Measurements from ENCODE around the gene GATA6.

Gene GATA6

DNA sequence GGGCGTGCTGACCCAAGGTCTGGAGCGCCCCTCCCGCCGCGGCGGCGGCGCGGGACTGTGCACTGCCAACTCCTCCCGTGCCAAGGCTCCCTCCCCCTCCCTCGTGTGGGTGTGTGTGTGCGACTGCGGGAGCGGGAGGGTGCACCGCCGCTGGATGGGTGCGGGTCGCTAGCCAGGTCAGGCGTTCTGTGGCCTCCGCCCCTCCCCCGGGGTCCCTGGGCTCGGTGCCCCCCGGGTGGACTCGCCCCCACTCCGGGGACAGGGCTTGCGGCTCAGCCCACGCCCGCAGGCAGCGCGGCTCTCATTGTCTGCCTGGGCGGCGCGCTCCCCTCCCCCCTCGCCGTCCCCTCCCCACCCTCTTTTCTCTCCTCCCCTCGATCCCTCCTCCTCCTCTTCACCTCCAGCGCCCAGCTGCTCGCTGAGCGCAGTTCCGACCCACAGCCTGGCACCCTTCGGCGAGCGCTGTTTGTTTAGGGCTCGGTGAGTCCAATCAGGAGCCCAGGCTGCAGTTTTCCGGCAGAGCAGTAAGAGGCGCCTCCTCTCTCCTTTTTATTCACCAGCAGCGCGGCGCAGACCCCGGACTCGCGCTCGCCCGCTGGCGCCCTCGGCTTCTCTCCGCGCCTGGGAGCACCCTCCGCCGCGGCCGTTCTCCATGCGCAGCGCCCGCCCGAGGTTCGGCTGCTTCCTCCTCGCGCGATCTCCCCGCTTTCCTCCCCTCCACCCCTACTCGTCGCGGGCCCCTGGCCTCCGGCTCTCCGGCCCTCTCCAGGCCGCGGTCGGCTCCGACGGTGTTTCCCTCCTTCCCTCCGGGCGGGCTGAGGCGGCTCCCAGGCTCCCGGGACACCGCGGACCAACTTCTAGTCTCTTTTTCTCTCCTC, at the start of gene GATA6:
TSS of gene GATA6 (plus strand) at position 579 of the 878 bp plus-strand sequence. CDS start 1,556 bp downstream, outside the sequence.
- DNase-seq, result peak; percentile 89

DNA sequence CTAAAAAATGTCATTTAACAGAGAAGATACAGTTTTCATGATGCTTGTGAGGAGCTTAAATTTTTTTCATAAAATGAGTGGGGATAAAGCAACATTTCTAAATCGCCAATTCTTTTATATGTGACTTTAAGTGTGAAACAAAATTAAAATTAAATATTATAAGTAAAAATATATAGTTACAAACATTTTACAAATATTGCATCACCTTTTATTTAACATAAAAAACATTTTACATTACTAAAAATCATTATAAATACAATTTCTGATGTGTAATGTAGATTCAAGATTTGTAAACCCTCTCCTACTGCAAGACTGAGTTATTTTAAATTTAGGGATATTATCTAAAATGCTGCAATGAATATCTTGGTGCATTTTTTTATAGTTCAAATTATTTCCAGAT, 44.4 kb upstream of the GATA6 start:
- no peak for DNase-seq

GRCh38 chr18:22128954-22129353, 40.4 kb upstream of the GATA6 start:
- DNase-seq, result no peak

DNA sequence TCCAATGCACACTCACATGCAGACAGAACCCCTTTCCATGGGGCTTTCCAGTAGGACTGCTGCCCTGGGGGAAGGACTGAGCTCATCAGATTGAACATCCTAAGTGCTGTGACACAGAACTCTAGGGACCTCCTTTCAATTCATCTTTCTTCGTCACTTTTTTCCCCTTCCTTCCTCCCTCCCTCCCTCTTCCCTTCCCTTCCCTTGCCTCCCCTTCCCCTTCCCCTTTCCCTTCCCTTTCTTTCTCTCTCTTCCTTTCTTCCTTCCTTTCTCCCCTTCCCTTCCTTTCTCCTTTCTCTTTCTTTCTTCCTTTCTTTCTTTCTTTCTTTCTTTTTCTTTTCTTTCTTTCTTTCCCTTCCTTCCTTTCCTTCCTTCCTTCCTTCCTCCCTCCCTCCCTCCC, 39.6 kb upstream of the GATA6 start:
- no peak for DNase-seq

GRCh38 chr18:22132258-22132657, 37.1 kb upstream of the GATA6 start:
- DNase-seq, result no peak

DNA sequence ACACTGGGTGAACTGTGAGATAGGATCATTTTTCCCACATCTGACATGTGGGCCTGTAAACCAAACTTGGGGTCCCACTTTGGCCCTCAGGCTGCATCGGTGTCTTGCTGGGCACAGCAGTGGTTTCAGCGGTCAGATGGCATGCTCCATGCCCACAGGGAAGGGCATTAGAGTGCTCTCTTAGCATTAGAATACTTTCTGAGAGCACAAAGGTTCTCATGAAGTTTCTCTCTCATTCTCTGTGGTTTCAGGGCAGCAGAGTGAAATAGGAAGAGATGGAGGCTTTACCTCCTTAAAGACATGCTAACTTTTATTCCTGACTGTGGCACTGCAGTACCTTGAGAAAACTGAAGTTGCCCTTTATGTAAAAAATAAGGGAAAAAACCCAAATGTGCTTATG, 36.6 kb upstream of the GATA6 start:
- no peak for DNase-seq

GRCh38 chr18:22136395-22136794, 33.0 kb upstream of the GATA6 start:
- no peak for DNase-seq

- no peak for DNase-seq
These were observed 28.2 kb upstream of the GATA6 start for GRCh38 chr18:22141211-22141610.

- no peak for DNase-seq
These were observed 25.7 kb upstream of the GATA6 start for GRCh38 chr18:22143347-22144340.

- DNase-seq, result no peak
These were observed 24.2 kb upstream of the GATA6 start for GRCh38 chr18:22145160-22145559.

GRCh38 chr18:22149710-22150109, 19.7 kb upstream of the GATA6 start:
- DNase-seq, result no peak

DNA sequence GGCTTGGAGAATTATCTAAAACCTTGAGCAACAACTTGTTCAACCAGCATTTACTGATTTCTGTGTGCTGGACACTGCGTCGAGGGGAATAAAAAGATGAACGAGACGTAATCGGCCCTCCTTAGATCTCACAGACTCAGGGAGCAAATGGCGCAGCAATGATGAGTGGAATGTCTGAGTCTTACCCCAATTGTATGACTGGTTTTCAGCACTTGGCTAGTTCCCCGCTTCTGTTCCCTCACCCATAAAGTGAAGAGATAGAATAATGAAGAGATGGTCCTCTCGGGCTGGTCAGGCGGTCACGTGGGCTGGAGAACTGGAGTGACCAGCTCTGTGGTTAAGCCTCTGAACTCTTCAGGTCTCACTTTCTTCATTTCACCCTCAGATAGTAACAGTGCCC, 17.3 kb upstream of the GATA6 start:
- no peak for DNase-seq

- no peak for DNase-seq
These were observed 16.0 kb upstream of the GATA6 start for GRCh38 chr18:22153428-22153827.

DNA sequence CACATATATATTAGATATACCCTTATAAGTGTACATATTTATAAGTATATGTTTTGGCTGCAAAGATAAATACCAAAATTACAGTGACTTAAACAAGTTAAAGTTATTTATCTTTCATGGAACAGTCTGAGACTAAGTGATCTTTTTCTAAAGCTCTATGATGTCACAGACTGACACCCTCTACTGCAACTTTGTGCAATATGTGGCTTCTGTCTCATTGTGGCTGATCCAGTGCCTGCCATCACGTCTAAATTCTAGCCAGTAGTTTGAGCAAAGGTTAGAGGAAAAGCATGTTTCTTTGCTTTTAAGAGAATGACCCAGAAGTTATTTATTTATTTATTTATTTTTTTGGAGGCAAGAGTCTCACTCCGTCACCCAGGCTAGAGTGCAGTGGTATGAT, 13.8 kb upstream of the GATA6 start:
- DNase-seq, result no peak

GRCh38 chr18:22159014-22159413, 10.4 kb upstream of the GATA6 start:
- DNase-seq, result no peak

GRCh38 chr18:22161090-22161489, 8.3 kb upstream of the GATA6 start:
- no peak for DNase-seq

DNA sequence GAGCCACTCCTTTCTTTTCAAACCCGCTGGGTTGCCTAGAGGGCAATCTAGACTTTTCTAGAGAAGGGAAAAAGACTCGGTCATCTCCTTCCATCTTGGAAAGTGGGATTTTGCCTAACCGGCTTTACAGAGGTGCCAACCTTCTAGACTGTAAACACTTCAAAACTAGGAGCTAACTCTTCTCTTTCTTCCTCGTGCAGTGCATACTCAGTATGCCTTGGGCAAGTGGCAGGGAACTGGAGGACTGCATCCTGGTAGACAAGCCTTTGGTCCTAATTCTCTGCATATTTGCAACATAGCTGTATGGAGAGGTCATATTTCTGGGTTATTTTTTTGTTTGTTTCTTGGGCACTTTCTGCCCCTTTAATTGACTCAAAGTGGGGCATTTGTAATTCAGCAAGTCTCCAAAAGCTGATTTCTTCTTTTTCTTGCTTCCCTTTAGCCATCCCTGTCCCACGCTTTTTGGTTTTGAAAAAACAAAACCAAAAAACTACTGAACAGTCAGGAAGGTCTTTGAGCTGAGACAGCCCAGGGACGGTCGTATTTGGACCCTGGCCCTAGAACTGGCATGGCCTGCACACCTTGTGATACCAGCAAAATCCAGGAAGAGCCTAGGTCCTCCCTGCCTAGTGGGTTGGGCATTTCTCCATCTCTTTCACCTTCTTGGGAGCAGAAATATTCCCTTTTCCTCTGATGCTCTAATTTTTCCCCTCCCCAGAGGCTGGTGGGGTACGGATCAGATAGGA, 5.8 kb upstream of the GATA6 start:
- no peak for DNase-seq

GRCh38 chr18:22164337-22165048, 4.9 kb upstream of the GATA6 start:
- no peak for DNase-seq

- DNase-seq, result no peak
These were observed 4.3 kb upstream of the GATA6 start for GRCh38 chr18:22165049-22165602.

DNA sequence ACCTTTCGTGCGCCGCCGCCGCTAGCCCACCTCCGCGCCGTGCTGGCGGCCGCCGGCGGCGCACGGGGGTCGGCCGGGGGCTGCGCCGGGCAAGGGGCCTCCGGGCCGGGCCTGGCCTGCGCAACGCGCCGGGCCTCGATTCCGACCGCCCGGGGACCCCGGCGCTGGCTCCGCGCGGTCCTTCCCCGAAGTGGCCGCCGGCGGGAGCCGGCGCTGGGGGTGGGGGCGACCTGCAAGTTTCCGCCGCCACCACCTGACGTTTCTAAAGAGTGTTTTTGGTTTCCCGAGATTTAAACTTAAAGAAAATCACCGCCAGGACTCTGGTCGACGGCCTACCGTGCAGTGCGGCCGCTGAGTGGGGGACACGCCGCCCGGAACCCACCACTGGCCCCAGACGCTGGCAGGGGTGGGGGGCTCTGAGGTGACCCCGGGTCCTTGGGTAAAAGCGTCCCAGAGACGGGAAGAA, 3.8 kb upstream of the GATA6 start:
- no peak for DNase-seq

- DNase-seq, result no peak
These were observed 3.1 kb upstream of the GATA6 start for GRCh38 chr18:22166069-22166950.

Data from NCI-H1092 treated with DMSO at 0.1 percent for 48 hours (cell line).